Gastroesophageal sphincter (tissue), 3 donors: ENCODE measurements around the gene ESR2.

Experiments used
- EP300 ChIP-seq: sonication (generic); formaldehyde crosslinking; IDR thresholded peaks from one replicate; pipeline ENCODE4 v1.6.1; 2017; ENCODE audit warnings: antibody characterized with exemption, mild to moderate bottlenecking
- POLR2A ChIP-seq, 2 donors: fragments of 450-650 bp; IDR thresholded peaks; one replicate each; pipeline ENCODE4 v1.6.1; 2017; ENCODE audit warnings: antibody characterized with exemption in 2 of 2, mild to moderate bottlenecking in 2 of 2, moderate library complexity in 1 of 2
- POLR2AphosphoS5 ChIP-seq: sonication (generic); formaldehyde crosslinking; IDR thresholded peaks from one replicate; pipeline ENCODE4 v1.6.1; 2017; ENCODE audit warnings: antibody characterized with exemption
- TF ChIP-seq, protein P1 (sequence below), 4 experiments: fragments of 200-600 bp in 2 of 4; fragments of 450-650 bp in 2 of 4; sonication (generic) in 1 of 4; IDR thresholded peaks; one replicate each; pipeline ENCODE4 v1.5.1; 2017 to 2019; ENCODE audit warnings: antibody characterized with exemption in 4 of 4, mild to moderate bottlenecking in 2 of 4, moderate library complexity in 2 of 4

DNA sequence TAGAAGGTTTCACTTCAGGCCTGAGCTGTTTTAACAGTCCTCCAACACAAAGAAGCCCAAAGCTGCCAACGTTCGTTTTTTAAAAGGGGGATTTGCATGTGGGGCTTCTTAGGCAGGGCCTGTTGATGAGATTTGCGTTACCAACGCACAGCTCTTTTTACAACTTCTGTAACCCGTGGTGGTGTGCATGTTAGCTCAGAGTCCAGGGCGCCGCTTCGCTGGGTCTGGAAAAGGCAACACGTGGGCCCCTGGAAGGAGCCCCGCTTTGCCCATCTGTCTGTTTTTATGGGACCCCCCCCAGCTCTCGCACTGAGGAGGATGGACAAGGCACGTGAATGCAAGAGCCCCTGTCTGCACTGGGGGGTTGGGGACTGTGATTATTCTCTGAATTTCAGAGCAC lies 84.0 kb downstream of the ESR2 start:
- TF ChIP-seq, protein P1, sequence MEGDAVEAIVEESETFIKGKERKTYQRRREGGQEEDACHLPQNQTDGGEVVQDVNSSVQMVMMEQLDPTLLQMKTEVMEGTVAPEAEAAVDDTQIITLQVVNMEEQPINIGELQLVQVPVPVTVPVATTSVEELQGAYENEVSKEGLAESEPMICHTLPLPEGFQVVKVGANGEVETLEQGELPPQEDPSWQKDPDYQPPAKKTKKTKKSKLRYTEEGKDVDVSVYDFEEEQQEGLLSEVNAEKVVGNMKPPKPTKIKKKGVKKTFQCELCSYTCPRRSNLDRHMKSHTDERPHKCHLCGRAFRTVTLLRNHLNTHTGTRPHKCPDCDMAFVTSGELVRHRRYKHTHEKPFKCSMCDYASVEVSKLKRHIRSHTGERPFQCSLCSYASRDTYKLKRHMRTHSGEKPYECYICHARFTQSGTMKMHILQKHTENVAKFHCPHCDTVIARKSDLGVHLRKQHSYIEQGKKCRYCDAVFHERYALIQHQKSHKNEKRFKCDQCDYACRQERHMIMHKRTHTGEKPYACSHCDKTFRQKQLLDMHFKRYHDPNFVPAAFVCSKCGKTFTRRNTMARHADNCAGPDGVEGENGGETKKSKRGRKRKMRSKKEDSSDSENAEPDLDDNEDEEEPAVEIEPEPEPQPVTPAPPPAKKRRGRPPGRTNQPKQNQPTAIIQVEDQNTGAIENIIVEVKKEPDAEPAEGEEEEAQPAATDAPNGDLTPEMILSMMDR (IDR thresholded peaks at IDR 0.05) = no peak
- TF ChIP-seq POLR2A (IDR thresholded peaks at IDR 0.05) (no peak), POLR2AphosphoS5 (no peak), EP300 (no peak)
